K562 (cell line): ENCODE measurements around the gene WASF2. TPM values are rescaled to one million over a fixed set of nuclear protein-coding genes. Genes with fewer than 3 reads are reported as not detected.

Source experiments
- ATAC-seq: fragments of 200-7000 bp; cut with Tn5 transposase; 3 replicates; pipeline ENCODE4 v1.9.1; 2020; ENCODE audit warnings: moderate library complexity
- BruUV-seq: library from RNA; stranded (reverse); fragments of 400-500 nt; replicated peaks from 2 replicates; lab custom pipeline; 2021; lab: Mats Ljungman, UMichigan
- CTCF ChIA-PET: fragments of 300-600 bp; formaldehyde crosslinking; extraction: SDS; loops from one replicate; lab custom pipeline; 2021; ENCODE audit warnings: low intra/inter-chr PET ratio; lab: Yijun Ruan, JAX
- POLR2A ChIA-PET: fragments of 300-600, 350-650 bp; sonication (Branson Sonifier 250); formaldehyde crosslinking; extraction: SDS; loops from one replicate; lab custom pipeline; 2021; ENCODE audit warnings: antibody characterized with exemption, inconsistent platforms; lab: Yijun Ruan, JAX
- DNase-seq, 4 experiments: peaks; one replicate each; pipeline versions ENCODE4 v3.0.0 to v3.0.0-alpha.2; 2011 to 2018; ENCODE audit warnings: low spot score in 3 of 4, mixed read lengths in 3 of 4; ENCODE audit errors: extremely low read depth in 1 of 4
- FAIRE-seq: peaks from 2 replicates; lab custom pipeline; 2011; peaks lifted over from hg19 to GRCh38; lab: Jason Lieb, UNC
- H2AFZ ChIP-seq: 2 replicates; pipeline ENCODE4 v1.6.0; 2011; ENCODE audit warnings: low read depth, low read length, control low read depth, inconsistent platforms
- H3K27ac ChIP-seq: fragments of 200-600 bp; 3 replicates; pipeline ENCODE4 v1.8.0; 2011; ENCODE audit warnings: low read depth, mild to moderate bottlenecking, control low read depth, inconsistent platforms, low read length, moderate library complexity, mixed read lengths; ENCODE audit errors: extremely low read depth
- H3K27me3 ChIP-seq, 2 experiments: fragments of 300-600 bp in 1 of 2; 2 replicates in 1 of 2; 3 replicates in 1 of 2; pipeline versions ENCODE4 v1.6.0 to v1.8.0; 2011; ENCODE audit warnings: inconsistent platforms in 2 of 2, low read length in 2 of 2, mild to moderate bottlenecking in 1 of 2, mixed read lengths in 1 of 2, moderate library complexity in 1 of 2; ENCODE audit not compliant: control insufficient read depth in 2 of 2, insufficient read depth in 2 of 2
- H3K36me3 ChIP-seq: fragments of 300-600 bp; 3 replicates; pipeline ENCODE4 v1.8.0; 2011; ENCODE audit warnings: mild to moderate bottlenecking, low read length, inconsistent platforms; ENCODE audit not compliant: control insufficient read depth, insufficient read depth
- H3K4me1 ChIP-seq, 2 experiments: fragments of 200-600 bp in 1 of 2; replicated peaks in 1 of 2; 2 replicates in 1 of 2; 3 replicates in 1 of 2; pipeline versions ENCODE4 v1.5.1 to v1.8.0; 2011; ENCODE audit warnings: inconsistent platforms in 2 of 2, low read length in 2 of 2, mild to moderate bottlenecking in 1 of 2, mixed read lengths in 1 of 2, moderate library complexity in 1 of 2; ENCODE audit not compliant: control insufficient read depth in 2 of 2, insufficient read depth in 2 of 2
- H3K4me2 ChIP-seq: 2 replicates; pipeline ENCODE4 v1.6.1; 2011; ENCODE audit warnings: low read length, control low read depth, inconsistent platforms, mixed read lengths; ENCODE audit not compliant: insufficient read depth
- H3K4me3 ChIP-seq: fragments of 200-600 bp; sonication (generic), shearing (Covaris generic); 2 replicates; pipeline ENCODE4 v1.5.1; 2016; ENCODE audit warnings: control low read depth, inconsistent platforms
- H3K79me2 ChIP-seq: fragments of 200-600 bp; 3 replicates; pipeline ENCODE4 v1.8.0; 2011; ENCODE audit warnings: low read length, inconsistent platforms; ENCODE audit not compliant: control insufficient read depth, insufficient read depth
- H3K9ac ChIP-seq, 2 experiments: 2 replicates each; pipeline versions ENCODE4 v1.6.0 to v1.6.1; 2011; ENCODE audit warnings: low read depth in 2 of 2, low read length in 2 of 2, control low read depth in 1 of 2, inconsistent platforms in 1 of 2, mild to moderate bottlenecking in 1 of 2, mixed read lengths in 1 of 2; ENCODE audit not compliant: insufficient read depth in 1 of 2
- H3K9me1 ChIP-seq: one replicate; pipeline ENCODE4 v1.6.0; 2011; ENCODE audit warnings: inconsistent platforms, mild to moderate bottlenecking, low read length, moderate library complexity; ENCODE audit not compliant: control insufficient read depth, insufficient read depth
- H3K9me3 ChIP-seq: replicated peaks from 2 replicates; pipeline ENCODE4 v1.5.1; 2011; ENCODE audit warnings: low read depth, low read length, inconsistent platforms; ENCODE audit not compliant: control insufficient read depth, insufficient read depth
- H4K20me1 ChIP-seq: replicated peaks from 2 replicates; pipeline ENCODE4 v1.6.1; 2011; ENCODE audit warnings: low read length, inconsistent platforms, mixed read lengths; ENCODE audit not compliant: control insufficient read depth, insufficient read depth
- KDM1A ChIP-seq, 2 experiments: fragments of 450-650 bp; IDR thresholded peaks; 2 replicates each; pipeline ENCODE4 v1.6.1; 2016; ENCODE audit warnings: mild to moderate bottlenecking in 2 of 2
- WGBS: fragments of 100-300 bp; shearing (Covaris generic); methylation state at CpG from one replicate; pipeline ENCODE4 v1.1.6; 2016; ENCODE audit warnings: low coverage, mixed read lengths; ENCODE audit not compliant: insufficient coverage; ENCODE audit errors: missing lambda C conversion rate; 5-methylcytosine and 5-hydroxymethylcytosine counted together
- in situ Hi-C: fragments of 300-500 bp; cut with MboI; formaldehyde crosslinking; loops from 4 replicates; pipeline ENCODE4 v1.15.0; 2018; ENCODE audit warnings: inconsistent platforms, mixed read lengths
- intact Hi-C: fragments of 100-400 bp; cut with micrococcal nuclease; formaldehyde crosslinking; loops from 2 replicates; pipeline ENCODE4 v1.14.2; 2022
- polyA plus RNA-seq, 8 experiments: library from polyadenylated mRNA; depleted of rRNA in 4 of 8; stranded (reverse) in 5 of 8; unstranded in 3 of 8; fragments of >200 nt; fragmentation: Nextera tagmentation in 2 of 8; fragmentation: Illumina TruSeq in 1 of 8; extraction: Ambion mirVana in 2 of 8; extraction: Trizol in 1 of 8; gene quantifications; 2 replicates each; pipeline versions ENCODE4 v1.2.1 to v1.2.3, GENCODE V29; 2011 to 2014; ENCODE audit warnings: inconsistent platforms in 1 of 8, missing spikeins in 1 of 8
- total RNA-seq, 7 experiments: library from RNA; depleted of rRNA in 6 of 7; stranded (reverse); fragments of >200 nt in 6 of 7; fragmentation: Illumina TruSeq in 2 of 7; extraction: Trizol in 2 of 7; gene quantifications; 2 replicates each; pipeline versions ENCODE4 v1.2.1 to v1.2.3, GENCODE V29; 2011 to 2021; ENCODE audit warnings: low replicate concordance in 1 of 7
- TF ChIP-seq, protein P1 (sequence below): fragments of 450-650 bp; IDR thresholded peaks from 2 replicates; pipeline ENCODE4 v1.6.1; 2017; ENCODE audit warnings: antibody characterized with exemption, mild to moderate bottlenecking

WASF2 gene
- total and polyA plus RNA-seq, 9 of the 15 experiments (the other 6 are each of a cell fraction or from before 2014, with no cell fraction given): 8.2 to 163 (median 31.2) TPM

DNA sequence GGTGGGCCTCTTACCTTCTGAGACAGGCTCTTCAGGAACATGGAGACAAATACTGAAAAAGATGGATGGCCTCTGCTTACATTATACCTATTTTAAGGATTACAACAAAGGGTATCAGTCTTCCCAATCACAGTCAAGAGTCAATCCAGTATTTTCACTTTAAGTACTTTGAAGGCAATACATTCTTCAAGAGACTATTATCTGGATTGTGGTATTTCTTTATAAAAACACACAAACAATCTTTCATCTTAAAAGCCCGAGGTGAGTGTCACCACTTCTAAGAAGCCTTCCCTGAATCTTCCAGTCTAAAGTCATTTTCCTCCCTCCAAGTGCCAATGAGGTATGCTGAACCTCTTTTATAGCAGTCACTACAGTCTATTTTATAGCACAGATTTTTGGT is 45.3 kb downstream of the WASF2 start:
- CTCF ChIA-PET: no interaction called here
- intact Hi-C loops: no loop called here
- Histone ChIP-seq H3K4me3 (no peak overlapping the region), H3K9ac (no peak overlapping the region), H3K9me3 (no peaks in the 10 kb centered on the region), H3K36me3 (peaks cover 35% of the 10 kb centered on the region), H3K27me3 (no peaks in the 10 kb centered on the region), H3K79me2 (peaks cover 69% of the 10 kb centered on the region), H3K4me2 (no peak overlapping the region), H4K20me1 (peaks cover 18% of the 10 kb centered on the region; the same call in 1 of the 2 replicates), H3K4me1 (no peaks in the 10 kb centered on the region; a peak in 2 of 5 replicates), H3K27ac (no peak overlapping the region), H3K9me1 (no peaks in the 10 kb centered on the region), H2AFZ (no peak overlapping the region)
- WGBS: 12% methylated on average over 1 of the region's 1 CpG
- FAIRE-seq (no peak), DNase-seq (no peak), ATAC-seq (no peak)
- in situ Hi-C loops: no loop called here
- no TSS peak for BruUV-seq
- POLR2A ChIA-PET: interaction anchor here (0.6 to 1.5 kb wide), 4 partner anchors 14 to 857 kb away, joined by 3 to 5 read pairs (median 4); no protein-coding TSS in a partner anchor
- TF ChIP-seq, protein P1, sequence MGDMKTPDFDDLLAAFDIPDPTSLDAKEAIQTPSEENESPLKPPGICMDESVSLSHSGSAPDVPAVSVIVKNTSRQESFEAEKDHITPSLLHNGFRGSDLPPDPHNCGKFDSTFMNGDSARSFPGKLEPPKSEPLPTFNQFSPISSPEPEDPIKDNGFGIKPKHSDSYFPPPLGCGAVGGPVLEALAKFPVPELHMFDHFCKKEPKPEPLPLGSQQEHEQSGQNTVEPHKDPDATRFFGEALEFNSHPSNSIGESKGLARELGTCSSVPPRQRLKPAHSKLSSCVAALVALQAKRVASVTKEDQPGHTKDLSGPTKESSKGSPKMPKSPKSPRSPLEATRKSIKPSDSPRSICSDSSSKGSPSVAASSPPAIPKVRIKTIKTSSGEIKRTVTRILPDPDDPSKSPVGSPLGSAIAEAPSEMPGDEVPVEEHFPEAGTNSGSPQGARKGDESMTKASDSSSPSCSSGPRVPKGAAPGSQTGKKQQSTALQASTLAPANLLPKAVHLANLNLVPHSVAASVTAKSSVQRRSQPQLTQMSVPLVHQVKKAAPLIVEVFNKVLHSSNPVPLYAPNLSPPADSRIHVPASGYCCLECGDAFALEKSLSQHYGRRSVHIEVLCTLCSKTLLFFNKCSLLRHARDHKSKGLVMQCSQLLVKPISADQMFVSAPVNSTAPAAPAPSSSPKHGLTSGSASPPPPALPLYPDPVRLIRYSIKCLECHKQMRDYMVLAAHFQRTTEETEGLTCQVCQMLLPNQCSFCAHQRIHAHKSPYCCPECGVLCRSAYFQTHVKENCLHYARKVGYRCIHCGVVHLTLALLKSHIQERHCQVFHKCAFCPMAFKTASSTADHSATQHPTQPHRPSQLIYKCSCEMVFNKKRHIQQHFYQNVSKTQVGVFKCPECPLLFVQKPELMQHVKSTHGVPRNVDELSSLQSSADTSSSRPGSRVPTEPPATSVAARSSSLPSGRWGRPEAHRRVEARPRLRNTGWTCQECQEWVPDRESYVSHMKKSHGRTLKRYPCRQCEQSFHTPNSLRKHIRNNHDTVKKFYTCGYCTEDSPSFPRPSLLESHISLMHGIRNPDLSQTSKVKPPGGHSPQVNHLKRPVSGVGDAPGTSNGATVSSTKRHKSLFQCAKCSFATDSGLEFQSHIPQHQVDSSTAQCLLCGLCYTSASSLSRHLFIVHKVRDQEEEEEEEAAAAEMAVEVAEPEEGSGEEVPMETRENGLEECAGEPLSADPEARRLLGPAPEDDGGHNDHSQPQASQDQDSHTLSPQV: no peak
- TF ChIP-seq KDM1A (IDR thresholded peaks at IDR 0.05): peak; percentile 16 to 44; a peak in 1 of 4 replicates
